Skeletal muscle cell (primary cell): ENCODE results near the gene UCN2.

ENCODE experiments used
- DNase-seq: peaks from one replicate; pipeline ENCODE4 v3.0.0-alpha.2; 2010; ENCODE audit warnings: low read depth
- H3K4me3 ChIP-seq: 2 replicates; pipeline ENCODE4 v1.5.1; 2011; ENCODE audit warnings: low read depth, mild to moderate bottlenecking, control low read depth, low read length, moderate library complexity

Gene UCN2

GRCh38 chr3:48514431-48515227 lies 49.0 kb downstream of the UCN2 start:
- DNase-seq = no peak
- H3K4me3 ChIP-seq = no peak overlapping the region
